K562 (cell line): Measurements from ENCODE around the gene ASF1B. TPM values are rescaled to one million over a fixed set of nuclear protein-coding genes. Genes with fewer than 3 reads are reported as not detected.
A peak's percentile ranks its signal among the peaks of the same experiment; 100 is the strongest.

Experiments
- ATF7 ChIP-seq: fragments of 450-650 bp; IDR thresholded peaks from 2 replicates; pipeline ENCODE4 v1.7.1; 2014; ENCODE audit warnings: mild to moderate bottlenecking, moderate library complexity
- DMBX1 ChIP-seq: fragments of 250-450 bp; sonication (Bioruptor Pico); IDR thresholded peaks from 2 replicates; pipeline ENCODE4 v1.8.0; 2022; ENCODE audit warnings: inconsistent platforms, mild to moderate bottlenecking, moderate library complexity, borderline replicate concordance
- DPF2 ChIP-seq: fragments of 450-650 bp; IDR thresholded peaks from 2 replicates; pipeline ENCODE4 v1.6.1; 2016
- ESRRA ChIP-seq: fragments of 450-650 bp; IDR thresholded peaks from 2 replicates; pipeline ENCODE4 v1.6.1; 2014; ENCODE audit warnings: low read depth, mild to moderate bottlenecking, moderate library complexity, borderline replicate concordance
- FOSL1 ChIP-seq: fragments of 200-800 bp; sonication (Bioruptor generic); conservative IDR thresholded peaks from 2 replicates; pipeline ENCODE4 v1.6.1; 2016; ENCODE audit warnings: missing genetic modification characterization, missing compliant biosample characterization
- HNRNPH1 ChIP-seq: fragments of 200-400 bp; formaldehyde crosslinking; optimal IDR thresholded peaks from 2 replicates; pipeline ENCODE3; 2017; ENCODE audit warnings: low read depth, mild to moderate bottlenecking, low read length, moderate library complexity
- HSF4 ChIP-seq: fragments of 250-450 bp; sonication (Bioruptor Pico); IDR thresholded peaks from 2 replicates; pipeline ENCODE4 v2.1.2; 2022; ENCODE audit warnings: mild to moderate bottlenecking, moderate library complexity, borderline replicate concordance
- JUND ChIP-seq, 2 experiments: IDR thresholded peaks; 2 replicates in 1 of 2; 3 replicates in 1 of 2; pipeline ENCODE4 v1.6.1; 2011; ENCODE audit warnings: borderline replicate concordance in 2 of 2, low read depth in 2 of 2, low read length in 2 of 2, improper control_type of control experiment in 1 of 2, missing biosample characterization in 1 of 2, missing genetic modification characterization in 1 of 2, missing genetic modification reagents in 1 of 2
- LCOR ChIP-seq: sonication (generic); formaldehyde crosslinking; IDR thresholded peaks from 2 replicates; pipeline ENCODE4 v1.8.0; 2022; ENCODE audit warnings: mild to moderate bottlenecking, missing genetic modification reagents
- PHB2 ChIP-seq: fragments of 450-650 bp; IDR thresholded peaks from 2 replicates; pipeline ENCODE4 v1.6.1; 2017; ENCODE audit warnings: low read depth
- ZNF124 ChIP-seq: sonication (generic); formaldehyde crosslinking; IDR thresholded peaks from 2 replicates; pipeline ENCODE4 v1.8.1; 2022; ENCODE audit warnings: missing genetic modification reagents
- polyA plus RNA-seq, 8 experiments: library from polyadenylated mRNA; depleted of rRNA in 4 of 8; stranded (reverse) in 5 of 8; unstranded in 3 of 8; fragments of >200 nt; fragmentation: Nextera tagmentation in 2 of 8; fragmentation: Illumina TruSeq in 1 of 8; extraction: Ambion mirVana in 2 of 8; extraction: Trizol in 1 of 8; gene quantifications; 2 replicates each; pipeline versions ENCODE4 v1.2.1 to v1.2.3, GENCODE V29; 2011 to 2014; ENCODE audit warnings: inconsistent platforms in 1 of 8, missing spikeins in 1 of 8
- total RNA-seq, 7 experiments: library from RNA; depleted of rRNA in 6 of 7; stranded (reverse); fragments of >200 nt in 6 of 7; fragmentation: Illumina TruSeq in 2 of 7; extraction: Trizol in 2 of 7; gene quantifications; 2 replicates each; pipeline versions ENCODE4 v1.2.1 to v1.2.3, GENCODE V29; 2011 to 2021; ENCODE audit warnings: low replicate concordance in 1 of 7
- TF ChIP-seq, protein P1 (sequence below): fragments of 450-650 bp; conservative IDR thresholded peaks from 2 replicates; pipeline ENCODE4 v1.6.1; 2016; ENCODE audit warnings: missing genetic modification characterization, low read depth, mild to moderate bottlenecking, missing compliant biosample characterization, moderate library complexity
- TF ChIP-seq, protein P2 (sequence below): fragments of 200-400 bp; formaldehyde crosslinking; IDR thresholded peaks from 2 replicates; pipeline ENCODE4 v1.6.1; 2017; ENCODE audit warnings: mild to moderate bottlenecking, low read depth, low read length, moderate library complexity
- TF ChIP-seq, protein P3 (sequence below): fragments of 200-800 bp; sonication (Bioruptor generic); IDR thresholded peaks from 2 replicates; pipeline ENCODE4 v1.6.1; 2016; ENCODE audit warnings: missing genetic modification characterization, missing compliant biosample characterization
- TF ChIP-seq, protein P4 (sequence below), 2 experiments: fragments of 450-650 bp in 1 of 2; sonication (generic) in 1 of 2; formaldehyde crosslinking in 1 of 2; IDR thresholded peaks in 1 of 2; conservative IDR thresholded peaks in 1 of 2; 2 replicates each; pipeline versions ENCODE4 v1.6.1 to v1.8.1; 2016 to 2023; ENCODE audit warnings: mild to moderate bottlenecking in 2 of 2, moderate library complexity in 2 of 2, inconsistent platforms in 1 of 2, missing genetic modification reagents in 1 of 2

Gene ASF1B
- total and polyA plus RNA-seq, 9 of the 15 experiments (the other 6 are each of a cell fraction or from before 2014, with no cell fraction given): 6.0 to 69.4 (median 53.3) TPM

DNA sequence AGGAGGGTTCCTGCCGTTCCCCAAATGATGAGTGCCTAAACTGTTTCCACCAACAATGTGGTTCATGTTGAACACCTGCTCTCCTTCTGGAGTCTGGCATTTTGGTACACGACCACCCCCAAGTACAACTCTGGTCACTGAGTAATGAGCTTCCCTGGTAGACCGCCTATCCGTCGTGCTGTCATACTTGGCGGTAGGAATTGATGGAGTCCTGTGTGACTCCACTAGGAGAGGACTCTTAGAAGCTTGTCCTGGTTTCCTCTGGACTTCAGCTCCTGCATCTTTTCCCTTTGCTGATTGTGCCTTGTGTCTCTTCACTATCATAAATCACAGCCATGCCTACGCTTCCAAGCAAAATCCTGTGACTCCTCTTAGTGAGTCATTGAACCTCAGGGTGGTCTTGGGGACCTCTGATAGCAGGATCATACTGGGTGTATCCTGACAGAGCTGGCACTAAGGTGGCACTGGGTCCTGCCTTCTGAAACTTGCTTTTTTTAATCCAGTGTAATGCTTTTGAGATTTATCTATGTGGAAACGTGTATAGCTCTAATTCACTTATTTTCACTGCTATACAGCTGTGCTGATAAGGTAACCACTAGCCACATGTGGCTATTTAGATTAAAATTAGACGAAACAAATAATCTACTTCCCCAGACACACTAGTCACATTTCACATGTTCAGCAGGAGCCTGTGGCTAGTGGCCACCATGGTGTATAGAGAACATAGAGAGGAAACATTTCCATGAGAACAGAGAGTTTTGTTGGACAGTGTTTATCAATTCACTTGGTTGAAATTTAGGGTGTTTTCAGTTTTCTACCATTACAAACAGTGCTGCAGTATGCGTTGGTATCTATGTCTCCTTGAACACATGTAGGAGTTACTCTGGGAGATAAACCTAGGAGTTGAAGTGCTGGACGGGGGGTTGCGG, 6.1 kb upstream of the ASF1B start (continued):
- TF ChIP-seq, protein P1, sequence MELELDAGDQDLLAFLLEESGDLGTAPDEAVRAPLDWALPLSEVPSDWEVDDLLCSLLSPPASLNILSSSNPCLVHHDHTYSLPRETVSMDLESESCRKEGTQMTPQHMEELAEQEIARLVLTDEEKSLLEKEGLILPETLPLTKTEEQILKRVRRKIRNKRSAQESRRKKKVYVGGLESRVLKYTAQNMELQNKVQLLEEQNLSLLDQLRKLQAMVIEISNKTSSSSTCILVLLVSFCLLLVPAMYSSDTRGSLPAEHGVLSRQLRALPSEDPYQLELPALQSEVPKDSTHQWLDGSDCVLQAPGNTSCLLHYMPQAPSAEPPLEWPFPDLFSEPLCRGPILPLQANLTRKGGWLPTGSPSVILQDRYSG (tag): peak; percentile 73; the same call in 1 of the 2 replicates
- TF ChIP-seq, protein P2, sequence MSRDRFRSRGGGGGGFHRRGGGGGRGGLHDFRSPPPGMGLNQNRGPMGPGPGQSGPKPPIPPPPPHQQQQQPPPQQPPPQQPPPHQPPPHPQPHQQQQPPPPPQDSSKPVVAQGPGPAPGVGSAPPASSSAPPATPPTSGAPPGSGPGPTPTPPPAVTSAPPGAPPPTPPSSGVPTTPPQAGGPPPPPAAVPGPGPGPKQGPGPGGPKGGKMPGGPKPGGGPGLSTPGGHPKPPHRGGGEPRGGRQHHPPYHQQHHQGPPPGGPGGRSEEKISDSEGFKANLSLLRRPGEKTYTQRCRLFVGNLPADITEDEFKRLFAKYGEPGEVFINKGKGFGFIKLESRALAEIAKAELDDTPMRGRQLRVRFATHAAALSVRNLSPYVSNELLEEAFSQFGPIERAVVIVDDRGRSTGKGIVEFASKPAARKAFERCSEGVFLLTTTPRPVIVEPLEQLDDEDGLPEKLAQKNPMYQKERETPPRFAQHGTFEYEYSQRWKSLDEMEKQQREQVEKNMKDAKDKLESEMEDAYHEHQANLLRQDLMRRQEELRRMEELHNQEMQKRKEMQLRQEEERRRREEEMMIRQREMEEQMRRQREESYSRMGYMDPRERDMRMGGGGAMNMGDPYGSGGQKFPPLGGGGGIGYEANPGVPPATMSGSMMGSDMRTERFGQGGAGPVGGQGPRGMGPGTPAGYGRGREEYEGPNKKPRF: no peak
- TF ChIP-seq HNRNPH1 (no peak), ZNF124 (CRISPR knock-in tag) (no peak), DPF2 (peak; percentile 89), FOSL1 (tag) (peak; percentile 89), LCOR (CRISPR knock-in tag) (no peak), ESRRA (peak; percentile 81; the same call in 1 of the 2 replicates), ATF7 (no peak), JUND (IDR thresholded peaks at IDR 0.05; ENCODE audit: borderline replicate concordance, low read depth, low read length) (peak; percentile 48; the same call in 1 of the 2 replicates), JUND (tag; IDR thresholded peaks at IDR 0.05; ENCODE audit: borderline replicate concordance, low read depth, low read length) (peak; percentile 38; the same call in 1 of the 3 replicates), HSF4 (CRISPR knock-in tag) (no peak), DMBX1 (CRISPR knock-in tag) (0 out of 2 replicates have a peak, but pooled peaks have one; percentile 59), PHB2 (peak; percentile 75; the same call in 1 of the 2 replicates)
- TF ChIP-seq, protein P3, sequence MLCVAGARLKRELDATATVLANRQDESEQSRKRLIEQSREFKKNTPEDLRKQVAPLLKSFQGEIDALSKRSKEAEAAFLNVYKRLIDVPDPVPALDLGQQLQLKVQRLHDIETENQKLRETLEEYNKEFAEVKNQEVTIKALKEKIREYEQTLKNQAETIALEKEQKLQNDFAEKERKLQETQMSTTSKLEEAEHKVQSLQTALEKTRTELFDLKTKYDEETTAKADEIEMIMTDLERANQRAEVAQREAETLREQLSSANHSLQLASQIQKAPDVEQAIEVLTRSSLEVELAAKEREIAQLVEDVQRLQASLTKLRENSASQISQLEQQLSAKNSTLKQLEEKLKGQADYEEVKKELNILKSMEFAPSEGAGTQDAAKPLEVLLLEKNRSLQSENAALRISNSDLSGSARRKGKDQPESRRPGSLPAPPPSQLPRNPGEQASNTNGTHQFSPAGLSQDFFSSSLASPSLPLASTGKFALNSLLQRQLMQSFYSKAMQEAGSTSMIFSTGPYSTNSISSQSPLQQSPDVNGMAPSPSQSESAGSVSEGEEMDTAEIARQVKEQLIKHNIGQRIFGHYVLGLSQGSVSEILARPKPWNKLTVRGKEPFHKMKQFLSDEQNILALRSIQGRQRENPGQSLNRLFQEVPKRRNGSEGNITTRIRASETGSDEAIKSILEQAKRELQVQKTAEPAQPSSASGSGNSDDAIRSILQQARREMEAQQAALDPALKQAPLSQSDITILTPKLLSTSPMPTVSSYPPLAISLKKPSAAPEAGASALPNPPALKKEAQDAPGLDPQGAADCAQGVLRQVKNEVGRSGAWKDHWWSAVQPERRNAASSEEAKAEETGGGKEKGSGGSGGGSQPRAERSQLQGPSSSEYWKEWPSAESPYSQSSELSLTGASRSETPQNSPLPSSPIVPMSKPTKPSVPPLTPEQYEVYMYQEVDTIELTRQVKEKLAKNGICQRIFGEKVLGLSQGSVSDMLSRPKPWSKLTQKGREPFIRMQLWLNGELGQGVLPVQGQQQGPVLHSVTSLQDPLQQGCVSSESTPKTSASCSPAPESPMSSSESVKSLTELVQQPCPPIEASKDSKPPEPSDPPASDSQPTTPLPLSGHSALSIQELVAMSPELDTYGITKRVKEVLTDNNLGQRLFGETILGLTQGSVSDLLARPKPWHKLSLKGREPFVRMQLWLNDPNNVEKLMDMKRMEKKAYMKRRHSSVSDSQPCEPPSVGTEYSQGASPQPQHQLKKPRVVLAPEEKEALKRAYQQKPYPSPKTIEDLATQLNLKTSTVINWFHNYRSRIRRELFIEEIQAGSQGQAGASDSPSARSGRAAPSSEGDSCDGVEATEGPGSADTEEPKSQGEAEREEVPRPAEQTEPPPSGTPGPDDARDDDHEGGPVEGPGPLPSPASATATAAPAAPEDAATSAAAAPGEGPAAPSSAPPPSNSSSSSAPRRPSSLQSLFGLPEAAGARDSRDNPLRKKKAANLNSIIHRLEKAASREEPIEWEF (CRISPR knock-in tag): peak; percentile 64; the same call in 1 of the 2 replicates
- TF ChIP-seq, protein P4, sequence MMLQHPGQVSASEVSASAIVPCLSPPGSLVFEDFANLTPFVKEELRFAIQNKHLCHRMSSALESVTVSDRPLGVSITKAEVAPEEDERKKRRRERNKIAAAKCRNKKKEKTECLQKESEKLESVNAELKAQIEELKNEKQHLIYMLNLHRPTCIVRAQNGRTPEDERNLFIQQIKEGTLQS (IDR thresholded peaks at IDR 0.05): peak; percentile 80
- TF ChIP-seq, protein P4 (CRISPR knock-in tag; conservative IDR thresholded peaks at IDR 0.05): no peak
